PFSK-1 (cell line): ENCODE results near the gene DIP2C.

Experiments used
- SIN3A ChIP-seq: IDR thresholded peaks from 2 replicates; pipeline ENCODE4 v1.6.1; 2012; ENCODE audit warnings: mild to moderate bottlenecking, low read length, moderate library complexity, borderline replicate concordance; ENCODE audit not compliant: insufficient read depth
- TAF1 ChIP-seq: IDR thresholded peaks from 2 replicates; pipeline ENCODE4 v1.6.1; 2012; ENCODE audit warnings: low read length, control low read depth, borderline replicate concordance; ENCODE audit not compliant: insufficient read depth

DNA sequence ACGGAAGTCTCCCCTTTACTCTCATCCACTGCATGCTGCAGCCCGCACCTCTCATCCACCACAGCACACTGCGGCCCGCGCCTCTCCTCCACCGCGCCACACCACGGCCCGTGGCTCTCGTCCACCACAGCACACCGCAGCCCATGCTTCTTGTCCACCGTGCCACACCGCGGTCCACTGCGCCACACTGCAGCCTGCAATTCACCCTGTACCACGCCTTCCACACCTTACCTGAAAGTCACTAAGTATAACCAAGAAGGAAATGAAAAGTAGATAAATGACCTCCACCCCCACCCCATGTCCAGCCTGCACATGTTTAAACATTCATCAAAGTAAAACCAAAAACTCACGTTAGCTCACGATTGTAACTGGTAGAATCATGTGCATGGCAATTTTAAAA is 176.1 kb downstream of the DIP2C start:
- TF ChIP-seq SIN3A (no peak), TAF1 (no peak)
